NCI-H2029 treated with DMSO at 0.1 percent for 48 hours (cell line): ENCODE measurements around the gene PSME2.
A peak's percentile ranks its signal among the peaks of the same experiment; 100 is the strongest.

Experiments
- DNase-seq: peaks from one replicate; lab custom pipeline; 2025; lab: John Stamatoyannopoulos, UW

PSME2 gene

GRCh38 chr14:24093901-24094840 lies 52.2 kb downstream of the PSME2 start, which contains the start of gene PCK2:
PCK2 (plus strand) TSS chr14:24094311; CDS start chr14:24094406, 95 bp downstream.
- DNase-seq, result peak; percentile 51
